ENCODE results near the gene DLST.

DLST gene

DNA sequence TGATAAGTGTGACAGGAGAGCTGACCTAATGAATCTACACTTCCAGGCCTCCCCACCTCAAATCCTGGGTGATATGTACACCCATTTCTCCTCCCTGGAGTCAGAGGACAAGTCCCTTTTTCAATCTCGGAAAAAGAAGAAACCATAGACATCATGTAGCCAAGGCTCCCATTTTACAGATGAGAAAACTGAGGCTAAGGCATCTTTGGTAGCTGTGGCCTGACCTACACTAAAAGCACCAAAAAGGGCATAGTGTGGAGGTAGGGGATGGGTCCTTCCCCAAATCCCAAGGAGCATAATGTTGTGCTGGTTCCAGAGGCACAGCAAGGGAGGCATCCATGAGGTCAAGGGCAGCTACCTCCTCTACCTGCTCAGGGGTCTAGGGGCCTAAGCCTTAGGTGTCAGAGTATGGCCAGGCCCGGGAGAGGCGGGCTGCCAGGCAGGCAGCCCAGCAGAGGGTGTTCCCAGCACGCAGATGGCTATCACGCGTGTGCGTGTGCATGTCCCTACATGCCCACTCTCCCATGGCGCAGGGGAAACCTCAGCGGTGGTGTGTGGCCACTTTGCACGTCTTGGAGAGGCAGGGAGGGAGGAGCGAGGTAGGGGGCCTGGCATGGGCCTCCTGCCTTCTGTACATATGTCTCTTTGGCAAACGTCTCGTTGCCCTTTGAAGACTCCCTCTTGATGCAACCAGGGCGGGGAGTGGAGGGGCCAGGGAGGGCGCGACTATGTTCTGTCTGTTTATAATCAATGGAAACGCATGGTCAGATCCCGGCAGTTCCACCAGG, 71.2 kb downstream of the DLST start:
- H3K27ac Mint-ChIP-seq: no peak overlapping the region
- no peaks in the 10 kb centered on the region for H3K36me3 Mint-ChIP-seq (ENCODE audit: low read depth)
- DNase-seq (no peak), ATAC-seq (no peak)
- no peak overlapping the region for H3K4me3 Mint-ChIP-seq
- H3K9me3 Mint-ChIP-seq: no peaks in the 10 kb centered on the region
- H3K27me3 Mint-ChIP-seq: peaks cover 9% of the 10 kb centered on the region
- no peaks in the 10 kb centered on the region for H3K4me1 Mint-ChIP-seq
